Heart left ventricle (tissue), 16 donors: ENCODE measurements around the gene ACSS1. TPM values are rescaled to one million over a fixed set of nuclear protein-coding genes. Genes with fewer than 3 reads are reported as not detected.

ENCODE experiments used
- ATAC-seq, 4 donors: fragments of 200-7000 bp; cut with Tn5 transposase; one replicate each; pipeline ENCODE4 v1.9.1; 2020 to 2022; ENCODE audit warnings: moderate library complexity in 4 of 4, mild to moderate bottlenecking in 3 of 4, moderate number of reproducible peaks in 1 of 4
- DNase-seq, 5 donors: peaks; one replicate each; pipeline ENCODE4 v3.0.0-alpha.2; 2020
- H3K27ac ChIP-seq, 12 donors: fragments of 200-600 bp; sonication (generic) in 4 of 12; one replicate each; pipeline versions ENCODE4 v1.5.0 to v1.8.0; 2016 to 2022; ENCODE audit warnings: mild to moderate bottlenecking in 2 of 12
- H3K27me3 ChIP-seq, 9 donors: fragments of 200-600 bp; sonication (generic) in 2 of 9; one replicate each; pipeline versions ENCODE4 v1.5.1 to v1.8.0; 2016 to 2022; ENCODE audit warnings: mild to moderate bottlenecking in 3 of 9
- H3K36me3 ChIP-seq, 9 donors: fragments of 200-600 bp; sonication (generic) in 2 of 9; one replicate each; pipeline versions ENCODE4 v1.5.0 to v1.8.0; 2018 to 2022; ENCODE audit warnings: mild to moderate bottlenecking in 2 of 9
- H3K4me1 ChIP-seq, 12 donors: fragments of 200-600 bp; sonication (generic) in 4 of 12; one replicate each; pipeline versions ENCODE4 v1.5.0 to v1.8.0; 2016 to 2022; ENCODE audit warnings: mild to moderate bottlenecking in 3 of 12
- H3K4me3 ChIP-seq, 12 donors: fragments of 200-600 bp; sonication (generic) in 4 of 12; one replicate each; pipeline versions ENCODE4 v1.5.0 to v1.8.0; 2017 to 2022; ENCODE audit warnings: mild to moderate bottlenecking in 9 of 12, moderate library complexity in 4 of 12
- H3K9me3 ChIP-seq, 12 donors: fragments of 200-600 bp; sonication (generic) in 4 of 12; one replicate each; pipeline versions ENCODE4 v1.5.0 to v1.8.0; 2016 to 2022; ENCODE audit warnings: mild to moderate bottlenecking in 1 of 12
- CTCF ChIP-seq, 12 donors: fragments of 200-600 bp; sonication (generic) in 4 of 12; IDR thresholded peaks; one replicate each; pipeline versions ENCODE4 v1.5.0 to v1.8.0; 2018 to 2022; ENCODE audit warnings: antibody characterized with exemption in 12 of 12, mild to moderate bottlenecking in 5 of 12
- POLR2A ChIP-seq, 2 donors: fragments of 450-650 bp; IDR thresholded peaks; one replicate each; pipeline ENCODE4 v1.6.1; 2017; ENCODE audit warnings: antibody characterized with exemption in 2 of 2, mild to moderate bottlenecking in 2 of 2, moderate library complexity in 2 of 2
- WGBS, 4 donors: extraction: QIAGEN DNeasy Blood & Tissue Kit in 2 of 4; methylation state at CpG; one replicate each; pipeline versions ENCODE4 v1.1.5 to v1.1.7; 2013 to 2018; 5-methylcytosine and 5-hydroxymethylcytosine counted together
- intact Hi-C, 10 donors: fragments of 100-400 bp; cut with DNase I; formaldehyde crosslinking; loops; one replicate each; pipeline versions ENCODE4 v1.11.1 to v1.14.2; 2022
- polyA plus RNA-seq, 2 donors: library from polyadenylated mRNA; stranded (reverse); fragments of 200-250 nt; gene quantifications; one replicate each; pipeline ENCODE4 v1.2.3, GENCODE V29; 2013
- total RNA-seq, 9 donors: library from RNA; depleted of rRNA in 2 of 9; stranded (reverse); fragments of >200 nt in 2 of 9; fragmentation: NEBNext Ultra II Directional in 3 of 9; extraction: Animal tissue kit (Norgen Biotek cat#: 25700) in 3 of 9; gene quantifications; one replicate each; pipeline versions ENCODE4 v1.1.0 to v1.2.4, GENCODE V29; 2016 to 2023
- donor health status: ischemic (EF 13 %, LVEDD 7.1; RV severe dilation, severe dysfunction).
- donor health status: healthy with polysubstance abuse.
- donor health status: DM: no; HTN: yes; CAD: no.
- donor health status: DM: no; HTN: no; CAD: no.
- donor health status: ischemic (EF 25% LVEDD 6.9; RV normal size, moderate dysfunction).
- donor health status: ischemic (EF 25% LVEDD 5.7; RV mildly dilated, moderate dysfunction).
- donor health status: healthy.
- donor health status: DM: yes; HTN: yes; CAD: no.
- donor health status: ischemic (EF 35%, LVEDD 5.7; RV mildly dilated, moderate dysfunction).
- donor health status: nonischemic (EF 11% LVEDD 7.7; RV severe dilation, severe dysfunction).
- donor health status: DM: yes; HTN: yes; CAD: no.
- donor health status: PGD.
- donor health status: ischemic (EF 29% LVEDD 5.4; RV normal size, mild dysfunction).
- donor health status: nonischemic (EF 23%, LVEDD 6.1; RV moderate dilation, normal function).

ACSS1 gene
- total and polyA plus RNA-seq, 11 donors = 43.5 to 177 (median 81.4) TPM

- H3K36me3 ChIP-seq = no peaks in the 10 kb centered on the region
- intact Hi-C loops = loop anchor here in 8 of 10 donors (2.0 to 10.0 kb wide), 8 partner anchors 185 to 413 kb away; partner anchors contain the start of genes ENTPD6 (in 4 of the 8), PYGB (in 2 of the 8) and GINS1 (in 1 of the 8)
- H3K27ac ChIP-seq = peak overlapping the region; percentile 81 to 99 (median 94)
- H3K4me3 ChIP-seq = peak overlapping the region; percentile 63 to 98 (median 78)
- WGBS, 4 donors = 0 to 1% (median 0%) methylated on average over 29 to 36 of the region's 36 CpGs
- TF ChIP-seq POLR2A (IDR thresholded peaks at IDR 0.05) = no peak
- no peak for TF ChIP-seq CTCF (IDR thresholded peaks at IDR 0.05)
- H3K27me3 ChIP-seq = no peaks in the 10 kb centered on the region
- DNase-seq = peak in 1 of 5 donors; percentile 37
- no peaks in the 10 kb centered on the region for H3K9me3 ChIP-seq
- peaks cover 0 to 60% (median 31%) of the 10 kb centered on the region in 12 donors for H3K4me1 ChIP-seq
- peak in 3 of 4 donors; percentile 0 to 19 (median 18) for ATAC-seq
Measured at GRCh38 chr20:24991897-24992486, 65.9 kb downstream of the ACSS1 start.

- Histone ChIP-seq H3K27ac (no peak overlapping the region), H3K9me3 (no peaks in the 10 kb centered on the region), H3K4me1 (peaks cover 0 to 65% (median 32%) of the 10 kb centered on the region in 12 donors), H3K4me3 (peak overlapping the region in 5 of 12 donors; percentile 19 to 98 (median 81)), H3K27me3 (no peaks in the 10 kb centered on the region), H3K36me3 (no peaks in the 10 kb centered on the region)
- no peak for ATAC-seq
- no peak for DNase-seq
- intact Hi-C loops = loop anchor here in 8 of 10 donors (5.0 to 10.0 kb wide), 7 partner anchors 186 to 414 kb away; partner anchors contain the start of genes ENTPD6 (in 4 of the 8), GINS1 (in 1 of the 8) and PYGB (in 1 of the 8)
- WGBS, 4 donors = 94 to 95% (median 94%) methylated on average over 2 of the region's 2 CpGs
- TF ChIP-seq CTCF (IDR thresholded peaks at IDR 0.05) = no peak
- no peak for TF ChIP-seq POLR2A (IDR thresholded peaks at IDR 0.05)
Measured at GRCh38 chr20:24990810-24991252, 67.1 kb downstream of the ACSS1 start.

- Histone ChIP-seq H3K27ac (no peak overlapping the region), H3K4me3 (no peak overlapping the region), H3K9me3 (no peaks in the 10 kb centered on the region), H3K36me3 (no peaks in the 10 kb centered on the region), H3K4me1 (peaks cover 0 to 71% (median 30%) of the 10 kb centered on the region in 12 donors), H3K27me3 (no peaks in the 10 kb centered on the region)
- 89 to 94% (median 92%) methylated on average over 3 of the region's 3 CpGs for WGBS, 4 donors
- ATAC-seq (no peak), DNase-seq (peak in 2 of 5 donors; percentile 3 to 5)
- intact Hi-C loops = no loop called here
- TF ChIP-seq CTCF (IDR thresholded peaks at IDR 0.05) (no peak), POLR2A (IDR thresholded peaks at IDR 0.05) (no peak)
Measured at GRCh38 chr20:24989162-24989561, 68.8 kb downstream of the ACSS1 start.
